BJ (cell line): ENCODE data around the gene SLC22A23. TPM values are rescaled to one million over a fixed set of nuclear protein-coding genes. Genes with fewer than 3 reads are reported as not detected.

Experiments used
- CTCF ChIA-PET: fragments of 350-600 bp; formaldehyde crosslinking; extraction: SDS; loops from one replicate; lab custom pipeline; 2021; ENCODE audit warnings: antibody characterized with exemption, inconsistent platforms; lab: Yijun Ruan, JAX
- POLR2A ChIA-PET: fragments of 300-600 bp; sonication (Branson Sonifier 250); formaldehyde crosslinking; extraction: SDS; loops from one replicate; lab custom pipeline; 2021; ENCODE audit warnings: antibody characterized with exemption; lab: Charles Lee
- DNase-seq: peaks from one replicate; pipeline ENCODE4 v3.0.0-alpha.2; 2011; ENCODE audit warnings: low read depth
- H3K27me3 ChIP-seq: 2 replicates; pipeline ENCODE4 v1.6.0; 2011; ENCODE audit warnings: low read length; ENCODE audit not compliant: control insufficient read depth, insufficient read depth
- H3K36me3 ChIP-seq: 2 replicates; pipeline ENCODE4 v1.5.1; 2011; ENCODE audit warnings: low read length; ENCODE audit not compliant: control insufficient read depth, insufficient read depth
- H3K4me3 ChIP-seq: 2 replicates; pipeline ENCODE4 v1.5.1; 2011; ENCODE audit warnings: low read depth, mild to moderate bottlenecking, control low read depth, low read length
- polyA plus RNA-seq: library from polyadenylated mRNA; depleted of rRNA; stranded (reverse); fragments of >200 nt; gene quantifications from 2 replicates; pipeline ENCODE4 v1.2.3, GENCODE V29; 2011
- TF ChIP-seq, protein P1 (sequence below): IDR thresholded peaks from 2 replicates; pipeline ENCODE4 v1.5.1; 2011; ENCODE audit warnings: low read depth, mild to moderate bottlenecking, control low read depth, inconsistent platforms, low read length, moderate library complexity; ENCODE audit not compliant: insufficient read depth

SLC22A23 gene
- polyA plus RNA-seq, 1 experiment, result 0.44 TPM

DNA sequence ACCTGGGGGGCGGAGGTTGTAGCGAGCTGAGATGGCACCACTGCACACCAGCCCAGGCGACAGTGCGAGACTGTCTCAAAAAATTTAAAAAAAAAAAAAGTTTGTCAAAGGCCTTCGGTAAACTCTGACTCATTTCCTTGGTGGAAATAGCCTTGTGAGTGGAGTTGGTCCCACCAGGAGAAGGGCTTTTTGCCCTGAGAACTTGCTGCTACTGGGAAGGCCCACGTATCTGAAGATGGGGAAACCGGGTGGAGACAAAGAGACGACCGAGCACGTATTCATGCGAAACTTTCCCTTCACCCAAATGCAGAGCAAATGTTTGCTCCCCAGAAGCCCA, 51.7 kb downstream of the SLC22A23 start:
- POLR2A ChIA-PET, result no interaction called here
- DNase-seq, result no peak
- Histone ChIP-seq H3K27me3 (no peaks in the 10 kb centered on the region), H3K4me3 (no peak overlapping the region), H3K36me3 (no peaks in the 10 kb centered on the region)
- TF ChIP-seq, protein P1, sequence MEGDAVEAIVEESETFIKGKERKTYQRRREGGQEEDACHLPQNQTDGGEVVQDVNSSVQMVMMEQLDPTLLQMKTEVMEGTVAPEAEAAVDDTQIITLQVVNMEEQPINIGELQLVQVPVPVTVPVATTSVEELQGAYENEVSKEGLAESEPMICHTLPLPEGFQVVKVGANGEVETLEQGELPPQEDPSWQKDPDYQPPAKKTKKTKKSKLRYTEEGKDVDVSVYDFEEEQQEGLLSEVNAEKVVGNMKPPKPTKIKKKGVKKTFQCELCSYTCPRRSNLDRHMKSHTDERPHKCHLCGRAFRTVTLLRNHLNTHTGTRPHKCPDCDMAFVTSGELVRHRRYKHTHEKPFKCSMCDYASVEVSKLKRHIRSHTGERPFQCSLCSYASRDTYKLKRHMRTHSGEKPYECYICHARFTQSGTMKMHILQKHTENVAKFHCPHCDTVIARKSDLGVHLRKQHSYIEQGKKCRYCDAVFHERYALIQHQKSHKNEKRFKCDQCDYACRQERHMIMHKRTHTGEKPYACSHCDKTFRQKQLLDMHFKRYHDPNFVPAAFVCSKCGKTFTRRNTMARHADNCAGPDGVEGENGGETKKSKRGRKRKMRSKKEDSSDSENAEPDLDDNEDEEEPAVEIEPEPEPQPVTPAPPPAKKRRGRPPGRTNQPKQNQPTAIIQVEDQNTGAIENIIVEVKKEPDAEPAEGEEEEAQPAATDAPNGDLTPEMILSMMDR, result no peak
- CTCF ChIA-PET, result interaction anchor here (0.6 to 5.7 kb wide), 4 partner anchors 9 to 327 kb away, joined by 3 to 22 read pairs (median 6); no protein-coding TSS in a partner anchor

DNA sequence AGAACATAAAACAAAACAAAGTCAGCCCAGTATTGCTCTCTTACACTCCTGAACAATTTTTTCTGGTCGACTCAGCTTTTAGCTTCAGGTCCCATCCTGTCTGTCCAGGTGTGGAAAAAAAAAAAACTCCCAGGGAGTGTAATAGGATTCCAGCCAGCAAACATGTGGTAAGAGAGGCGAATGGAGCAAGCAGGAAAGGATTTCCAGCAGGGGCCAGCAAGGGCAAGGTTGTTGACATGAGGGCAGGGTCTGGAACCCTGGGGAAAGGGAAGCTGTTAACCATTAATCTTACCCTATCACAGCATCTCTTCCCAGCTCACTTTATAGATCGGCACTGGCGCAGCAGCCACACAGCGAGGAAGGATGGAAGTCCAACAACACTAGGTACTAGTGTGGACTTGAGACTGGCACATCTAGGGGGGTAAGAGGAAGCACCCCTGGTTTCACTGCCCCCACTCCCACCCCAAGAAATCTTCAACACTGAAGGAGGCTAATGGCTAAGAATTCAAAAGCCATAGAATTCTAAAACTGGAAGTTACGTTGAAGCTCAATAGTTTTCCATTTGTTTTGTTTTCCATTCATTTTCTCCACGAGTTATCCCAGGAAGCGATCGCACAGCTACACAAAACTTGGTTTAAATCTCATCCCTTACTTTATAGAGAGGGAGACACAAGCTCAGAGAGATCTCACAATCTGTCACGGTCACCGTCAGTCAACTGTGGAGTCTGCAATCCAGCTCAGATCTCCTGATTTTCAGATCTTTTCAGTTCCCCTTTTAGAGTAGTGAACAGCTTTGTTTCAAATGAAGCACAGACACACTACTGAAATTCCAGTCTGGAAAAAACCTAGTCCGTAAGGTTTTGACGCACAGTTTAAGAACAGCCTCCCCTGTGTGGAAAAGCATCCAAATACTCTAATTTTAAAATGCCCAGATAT, 53.3 kb downstream of the SLC22A23 start:
- ChIA-PET POLR2A (no interaction called here), CTCF (interaction anchor here (1.2 to 5.7 kb wide), 2 partner anchors 329 to 446 kb away, joined by 3 to 22 read pairs; partner anchors contain the start of gene FAM50B)
- no peaks in the 10 kb centered on the region for H3K36me3 ChIP-seq
- no peak for DNase-seq
- H3K4me3 ChIP-seq, result no peak overlapping the region
- TF ChIP-seq, protein P1, result no peak
- H3K27me3 ChIP-seq, result no peaks in the 10 kb centered on the region

DNA sequence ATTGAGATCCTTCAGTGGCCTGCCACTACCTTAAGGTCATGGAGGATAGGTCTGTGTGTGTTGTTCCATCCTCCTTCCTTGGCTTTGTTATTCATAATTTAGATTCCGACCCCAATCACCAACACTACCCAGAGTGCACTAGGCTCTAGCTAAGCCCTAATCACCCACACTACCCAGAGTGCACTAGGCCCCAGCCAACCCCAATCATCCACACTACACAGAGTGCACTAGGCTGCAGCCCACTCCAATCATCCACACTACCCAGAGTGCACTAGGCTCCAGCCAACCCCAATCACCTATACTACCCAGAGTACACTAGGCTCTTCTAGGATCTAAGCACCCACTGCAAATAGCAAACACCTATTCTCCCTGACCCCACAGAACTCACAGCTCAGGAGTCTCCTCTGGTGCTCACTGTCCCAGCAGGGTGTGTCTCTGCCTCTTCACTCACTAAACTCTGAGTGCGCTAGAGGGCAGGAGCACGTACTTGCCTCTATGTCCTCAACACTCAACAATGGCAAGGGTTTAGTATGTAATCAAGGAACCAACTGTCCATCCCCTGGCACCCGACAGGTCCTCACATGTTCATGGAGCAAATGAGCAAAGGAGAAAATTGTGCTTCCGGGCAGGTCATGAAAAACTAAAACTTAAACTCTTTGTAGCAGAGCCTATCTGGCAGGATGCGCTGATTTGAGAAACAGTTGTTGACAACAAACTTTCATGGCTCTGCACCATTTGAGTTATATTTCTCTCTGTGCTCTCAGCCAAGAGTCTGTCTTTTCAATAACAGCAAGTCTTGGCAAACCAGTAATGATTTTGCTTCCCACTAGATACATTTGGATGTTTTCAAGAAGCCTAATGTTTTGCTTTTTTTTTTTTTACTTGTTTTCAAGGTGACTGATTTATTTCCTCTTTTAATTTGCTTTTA, 54.3 kb downstream of the SLC22A23 start:
- TF ChIP-seq, protein P1, result no peak
- no peak overlapping the region for H3K4me3 ChIP-seq
- H3K36me3 ChIP-seq, result no peaks in the 10 kb centered on the region
- DNase-seq, result no peak
- CTCF ChIA-PET, result interaction anchor here (1.2 to 5.7 kb wide), 3 partner anchors 9 to 446 kb away, joined by 3 to 22 read pairs (median 5); partner anchors contain the start of gene FAM50B
- POLR2A ChIA-PET, result no interaction called here
- no peaks in the 10 kb centered on the region; the same call in 1 of the 2 replicates for H3K27me3 ChIP-seq

DNA sequence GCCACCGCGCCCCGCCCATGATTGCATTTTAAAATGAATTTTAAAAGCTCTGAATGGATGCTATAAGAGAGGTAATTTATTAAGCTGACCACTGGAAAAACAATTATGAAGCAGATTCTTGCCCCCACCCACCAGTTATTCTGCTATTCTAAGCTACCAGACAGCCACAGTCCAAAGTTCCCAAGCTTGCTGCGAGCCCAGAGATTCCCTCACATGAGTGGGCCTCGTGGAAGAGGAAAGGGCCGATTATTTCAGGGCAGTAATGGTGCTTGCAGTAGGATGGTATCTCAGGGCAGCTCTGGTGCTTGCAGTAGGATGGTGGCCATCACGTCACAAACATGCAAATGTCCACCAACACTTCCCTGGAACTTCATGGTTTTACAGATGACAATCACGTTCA, 56.7 kb downstream of the SLC22A23 start:
- POLR2A ChIA-PET, result interaction anchor here (0.5 kb wide), 1 partner anchor 20 kb away, joined by 6 read pairs; no protein-coding TSS in a partner anchor
- DNase-seq, result no peak
- no peaks in the 10 kb centered on the region; the same call in 1 of the 2 replicates for H3K27me3 ChIP-seq
- H3K36me3 ChIP-seq, result no peaks in the 10 kb centered on the region
- CTCF ChIA-PET, result interaction anchor here (1.0 to 1.2 kb wide), 2 partner anchors 11 to 332 kb away, joined by 4 to 5 read pairs; no protein-coding TSS in a partner anchor
- no peak overlapping the region for H3K4me3 ChIP-seq
- TF ChIP-seq, protein P1, result no peak
